GM10847 (cell line): ENCODE data around the gene MRM1.

ENCODE experiments used
- POLR2A ChIP-seq: IDR thresholded peaks from 2 replicates; pipeline ENCODE4 v1.6.1; 2011; ENCODE audit not compliant: insufficient read length; ENCODE audit errors: extremely low read depth

Gene MRM1, protein sequence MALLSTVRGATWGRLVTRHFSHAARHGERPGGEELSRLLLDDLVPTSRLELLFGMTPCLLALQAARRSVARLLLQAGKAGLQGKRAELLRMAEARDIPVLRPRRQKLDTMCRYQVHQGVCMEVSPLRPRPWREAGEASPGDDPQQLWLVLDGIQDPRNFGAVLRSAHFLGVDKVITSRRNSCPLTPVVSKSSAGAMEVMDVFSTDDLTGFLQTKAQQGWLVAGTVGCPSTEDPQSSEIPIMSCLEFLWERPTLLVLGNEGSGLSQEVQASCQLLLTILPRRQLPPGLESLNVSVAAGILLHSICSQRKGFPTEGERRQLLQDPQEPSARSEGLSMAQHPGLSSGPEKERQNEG

GRCh38 chr17:36601303-36602029, at the start of gene MRM1:
Gene MRM1, plus strand, starts transcription at chr17:36601583. Its CDS starts 228 bp downstream, at chr17:36601811.
- TF ChIP-seq POLR2A: peak; percentile 94

GRCh38 chr17:36553459-36553858, 47.9 kb upstream of the MRM1 start:
- TF ChIP-seq POLR2A: no peak

- no peak for TF ChIP-seq POLR2A
These were observed 35.3 kb upstream of the MRM1 start for GRCh38 chr17:36566081-36566480.

DNA sequence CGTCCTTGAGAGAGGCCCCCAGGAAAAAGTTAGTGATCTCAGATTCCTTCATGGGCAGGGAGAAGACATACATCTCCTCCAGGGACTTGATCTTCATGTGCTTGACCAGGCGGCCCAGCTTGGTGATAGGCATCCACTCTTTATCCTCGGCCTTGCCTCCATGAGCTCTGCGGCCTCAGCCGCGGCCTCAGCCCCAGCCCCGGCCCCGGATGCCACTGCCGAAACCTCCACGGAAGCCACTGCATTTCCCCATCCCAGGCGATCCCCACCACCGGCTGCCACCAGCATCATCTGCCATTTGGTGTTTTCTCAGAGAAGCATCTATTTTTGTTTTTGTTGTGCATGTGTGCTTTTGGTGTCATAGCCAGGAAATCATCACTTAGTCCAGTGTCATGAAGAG, 26.4 kb upstream of the MRM1 start:
- TF ChIP-seq POLR2A: no peak

- no peak for TF ChIP-seq POLR2A
These were observed 24.6 kb upstream of the MRM1 start for GRCh38 chr17:36576793-36577192.

DNA sequence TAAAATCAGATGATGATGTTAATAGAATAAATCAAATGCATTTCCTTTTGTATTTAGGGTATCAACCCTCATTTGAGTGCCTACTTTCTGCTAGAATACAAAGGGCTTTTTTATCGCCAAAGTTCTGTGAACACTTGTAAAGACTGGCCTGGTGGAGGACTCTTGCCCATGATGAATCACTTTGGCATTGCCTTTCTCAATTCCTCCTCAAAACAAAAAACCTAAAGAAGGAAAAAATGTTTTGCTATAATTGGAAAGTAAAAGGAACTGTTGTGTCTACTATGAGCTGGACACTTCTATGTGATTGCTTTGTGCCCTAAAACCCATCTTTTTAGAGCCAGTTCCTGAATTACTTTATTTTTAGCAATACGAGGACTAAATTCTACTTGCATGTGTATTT, 22.7 kb upstream of the MRM1 start:
- TF ChIP-seq POLR2A: no peak

GRCh38 chr17:36583787-36584186, 17.6 kb upstream of the MRM1 start:
- no peak for TF ChIP-seq POLR2A

- TF ChIP-seq POLR2A: no peak
These were observed 15.2 kb upstream of the MRM1 start for GRCh38 chr17:36586138-36586537.

DNA sequence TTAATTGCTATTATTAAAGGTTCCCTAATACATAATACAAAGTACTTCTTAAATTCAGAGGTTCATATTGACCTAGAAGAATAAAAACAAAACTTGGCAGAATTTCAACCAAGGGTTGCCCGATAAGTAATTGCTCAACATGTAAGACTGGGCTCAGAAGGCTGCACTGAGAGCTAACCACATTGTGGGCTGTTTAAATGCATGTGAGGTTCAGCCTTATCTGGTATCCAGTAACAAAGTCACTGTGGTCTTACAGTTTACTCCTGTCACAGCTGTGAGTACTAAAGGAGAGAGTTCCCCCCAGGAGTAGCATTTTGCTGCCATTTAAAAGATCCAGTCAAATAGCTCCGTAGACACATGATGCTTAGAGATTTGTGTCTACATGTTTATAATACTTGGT, 11.3 kb upstream of the MRM1 start:
- no peak for TF ChIP-seq POLR2A

DNA sequence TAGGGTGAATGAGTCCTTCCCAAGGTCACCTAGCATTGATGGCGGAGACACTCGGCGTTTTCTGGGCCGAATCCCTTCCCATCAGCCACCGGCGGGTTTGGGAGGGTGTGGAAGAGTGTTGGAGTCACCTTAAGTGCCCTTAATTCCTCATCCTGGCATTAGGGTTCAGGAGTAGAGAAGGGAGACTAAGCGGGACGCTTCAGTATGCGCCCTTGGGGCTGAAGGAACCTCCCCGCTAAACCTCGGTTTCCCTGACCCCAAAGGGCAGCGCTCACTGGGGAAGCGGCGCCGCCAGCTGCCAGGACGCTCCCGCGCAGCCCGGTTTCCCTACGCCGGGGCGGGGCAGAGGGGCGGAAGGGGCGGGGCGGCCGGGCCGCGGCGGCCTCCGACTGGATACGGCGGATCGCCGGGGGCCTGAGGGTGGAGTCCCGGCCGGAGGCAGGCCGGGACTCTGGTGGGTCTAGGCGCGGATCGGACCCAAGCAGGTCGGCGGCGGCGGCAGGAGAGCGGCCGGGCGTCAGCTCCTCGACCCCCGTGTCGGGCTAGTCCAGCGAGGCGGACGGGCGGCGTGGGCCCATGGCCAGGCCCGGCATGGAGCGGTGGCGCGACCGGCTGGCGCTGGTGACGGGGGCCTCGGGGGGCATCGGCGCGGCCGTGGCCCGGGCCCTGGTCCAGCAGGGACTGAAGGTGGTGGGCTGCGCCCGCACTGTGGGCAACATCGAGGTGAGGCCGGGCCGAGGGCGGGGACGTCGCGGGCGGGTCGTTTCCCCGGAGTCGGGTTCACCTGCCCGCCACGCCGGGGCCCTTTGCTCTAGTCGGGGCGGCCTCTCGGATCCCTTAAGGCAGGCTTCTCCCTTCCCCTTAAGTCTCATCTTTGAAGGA, 9.7 kb upstream of the MRM1 start, which contains the start of gene DHRS11:
TSS of gene DHRS11 (plus strand) at position 446 of the 882 bp plus-strand sequence. CDS start at position 577, 131 bp downstream.
- TF ChIP-seq POLR2A: peak; percentile 39

DNA sequence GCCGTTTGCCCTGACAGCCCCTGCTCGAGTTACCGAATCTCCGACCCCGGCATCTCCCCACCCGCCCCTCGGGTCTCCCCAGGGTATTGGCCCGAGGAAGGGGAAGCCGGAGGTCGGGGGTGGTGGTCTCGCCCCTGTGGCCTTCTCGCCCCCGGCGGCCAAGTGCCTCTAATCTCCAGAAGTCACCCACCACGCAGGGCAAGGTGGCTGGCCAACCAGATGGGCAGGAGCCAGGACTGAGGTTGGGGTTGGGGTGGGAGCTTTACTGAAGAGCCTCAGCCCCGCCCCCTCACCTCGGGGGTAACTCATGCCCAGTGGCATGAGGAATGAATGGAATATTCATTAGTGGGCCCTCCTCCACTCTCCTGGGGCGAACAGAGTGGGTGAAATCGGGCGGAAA, 9.1 kb upstream of the MRM1 start:
- no peak for TF ChIP-seq POLR2A

DNA sequence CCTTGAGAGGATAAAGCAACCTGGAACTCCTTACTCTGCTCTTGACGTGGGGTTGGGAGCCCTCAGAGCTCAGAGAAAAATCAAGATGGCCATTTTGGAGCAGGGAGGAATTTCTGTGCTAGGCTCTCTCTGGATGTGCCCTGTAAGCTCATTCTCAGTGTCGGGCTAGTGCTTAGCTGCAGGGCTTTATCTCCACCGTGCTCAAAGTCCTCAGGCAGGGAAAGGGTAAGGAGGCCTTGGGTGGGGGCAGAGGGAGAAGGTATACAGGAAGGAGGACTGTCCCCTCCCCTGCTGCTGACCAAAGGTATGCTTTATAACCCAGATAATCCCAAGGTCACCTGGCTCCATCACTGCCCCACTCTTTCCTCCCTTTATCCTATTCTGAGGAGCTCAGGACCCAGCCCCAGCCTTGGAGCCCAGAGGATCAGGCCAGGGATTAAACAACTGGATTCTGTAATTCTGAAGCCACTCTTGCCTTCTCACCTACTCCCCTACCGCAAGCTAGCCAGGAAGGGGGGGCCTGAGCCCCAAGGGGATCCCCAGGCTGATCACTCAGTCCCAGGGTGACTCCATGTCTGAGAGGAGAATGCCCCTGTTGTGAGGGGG, 8.6 kb upstream of the MRM1 start:
- TF ChIP-seq POLR2A: no peak

GRCh38 chr17:36593656-36594316, 7.6 kb upstream of the MRM1 start:
- TF ChIP-seq POLR2A: no peak

GRCh38 chr17:36594626-36595401, 6.6 kb upstream of the MRM1 start:
- TF ChIP-seq POLR2A: no peak

DNA sequence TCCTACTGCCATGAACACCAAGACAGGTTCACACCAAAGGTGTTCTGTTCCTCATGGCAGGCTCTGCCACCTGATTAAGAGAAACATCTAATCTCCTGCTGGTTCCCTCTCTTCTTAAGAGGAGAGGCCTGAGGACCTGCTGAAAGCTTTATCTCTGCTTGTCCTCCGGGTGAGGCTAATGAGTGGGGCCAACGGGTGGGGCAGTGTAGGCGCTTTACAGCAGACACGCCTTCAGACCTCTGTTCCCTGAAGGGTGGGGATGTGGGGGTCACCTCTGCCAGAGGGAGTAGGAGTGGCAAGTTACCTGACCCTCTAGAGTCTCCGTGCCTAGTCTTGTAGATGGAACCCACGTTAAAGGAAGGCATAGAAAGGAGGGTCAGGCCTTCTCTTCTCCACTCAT, 4.2 kb upstream of the MRM1 start:
- no peak for TF ChIP-seq POLR2A
